Embryonic facial prominence (tissue), 1 donor: Measurements from ENCODE around the gene KRT3.
"Not testable (repeated sequence)": the region's sequence is repeated elsewhere in the genome, so short reads cannot be mapped to it uniquely, and the experiment has no call there.

Experiments used
- DNase-seq: peaks from one replicate; pipeline ENCODE4 v3.0.0-alpha.2; 2016; ENCODE audit errors: extremely low spot score

Gene KRT3

DNA sequence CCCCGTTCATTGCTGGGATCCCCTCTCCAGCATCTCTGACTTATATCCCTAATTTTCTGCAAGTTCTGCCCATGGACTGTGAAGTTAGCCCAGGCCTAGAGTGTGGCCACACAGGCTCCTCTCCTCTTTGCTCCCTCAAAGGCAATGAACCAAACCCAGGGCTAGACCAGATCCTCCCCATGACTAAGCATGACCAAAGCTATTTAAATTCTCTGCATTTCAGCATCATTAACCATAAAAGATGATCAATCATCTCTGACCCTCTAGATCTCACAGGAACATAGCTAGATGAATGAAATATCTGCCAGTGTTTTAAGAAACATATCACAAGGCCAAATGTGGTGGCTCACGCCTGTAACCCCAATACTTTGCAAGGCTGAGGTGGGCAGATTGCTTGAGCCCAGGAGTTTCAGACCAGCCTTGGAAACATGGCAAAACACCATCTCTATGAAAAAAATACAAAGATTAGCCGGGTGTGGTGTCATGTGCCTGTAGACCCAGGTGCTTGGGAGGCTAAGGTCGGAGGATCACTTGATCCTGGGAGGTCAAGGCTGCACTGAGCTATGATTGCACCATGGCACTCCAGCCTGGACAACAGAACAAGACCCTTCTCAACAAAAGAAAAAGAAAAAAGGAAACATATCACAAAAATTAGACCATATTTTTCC, 2.2 kb upstream of the KRT3 start:
- DNase-seq, result no peak

- no peak for DNase-seq
Observed at GRCh38 chr12:52797529-52797894, 1.6 kb upstream of the KRT3 start.

DNA sequence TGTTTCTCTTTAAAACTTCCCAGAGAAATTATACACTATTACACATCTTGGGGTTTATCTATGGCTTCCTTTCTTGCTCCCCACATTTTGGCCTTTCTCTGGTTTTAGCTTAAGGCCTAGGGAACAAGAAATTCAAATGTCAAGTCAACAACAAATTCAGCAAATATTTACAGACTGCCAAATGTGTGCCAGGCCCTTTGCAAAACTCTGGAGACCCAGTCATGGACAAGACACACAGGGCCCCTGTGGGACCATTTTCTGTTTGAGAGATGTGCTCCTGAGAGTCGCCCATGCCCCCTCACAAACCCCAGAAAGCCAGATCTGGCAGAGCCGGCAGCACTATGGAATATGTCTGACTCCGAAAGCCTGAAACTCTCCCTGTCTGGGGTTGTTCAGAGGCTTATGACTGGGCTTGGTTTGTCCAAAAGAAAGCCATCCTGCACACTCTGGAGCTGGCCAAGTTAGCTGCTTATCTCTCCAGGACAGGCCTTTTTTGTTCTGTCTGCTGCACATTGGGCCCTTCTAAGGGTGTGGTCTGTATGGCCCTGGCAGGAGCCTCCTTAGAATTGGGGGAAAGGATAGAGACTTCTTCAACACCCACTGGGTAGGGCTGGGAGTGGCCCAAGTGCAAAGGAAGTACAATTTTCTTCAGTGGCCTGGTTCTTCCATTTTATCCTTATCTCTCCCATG, 1.1 kb upstream of the KRT3 start:
- DNase-seq, result no peak

DNA sequence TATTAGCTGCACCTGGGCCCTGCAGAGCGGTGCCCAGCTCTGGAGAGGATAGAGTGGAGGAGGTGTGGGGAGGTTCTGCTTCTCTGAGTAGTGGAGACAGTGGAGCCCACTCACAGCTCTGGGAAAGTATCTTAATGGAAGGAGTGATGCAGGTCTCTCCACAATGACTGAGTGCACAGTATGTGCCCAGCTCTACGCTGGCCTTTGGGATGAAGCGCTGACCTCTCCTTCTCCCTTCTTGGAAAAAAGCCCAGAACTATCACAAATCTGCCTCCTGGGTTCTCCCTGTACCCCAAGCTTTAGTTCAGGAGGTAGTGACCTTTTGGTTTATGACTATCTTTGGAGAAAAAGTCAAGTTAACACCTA, 495 bp upstream of the KRT3 start:
- DNase-seq, result no peak

DNA sequence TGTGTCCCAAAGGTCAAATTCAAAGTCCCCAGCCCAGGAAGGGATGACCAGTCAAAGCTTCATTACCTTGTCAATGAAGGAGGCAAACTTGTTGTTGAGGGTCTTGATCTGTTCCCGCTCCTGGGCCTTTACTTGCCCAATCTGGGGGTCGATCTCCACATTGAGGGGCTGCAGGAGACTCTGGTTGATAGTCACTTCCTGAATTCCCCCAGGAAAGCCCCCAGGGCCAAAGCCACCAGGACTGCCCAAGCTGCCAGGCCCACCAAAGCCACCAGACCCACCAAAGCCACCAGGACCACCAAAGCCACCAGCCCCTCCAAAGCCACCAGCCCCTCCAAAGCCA, 614 bp downstream of the KRT3 start:
- not testable (repeated sequence) for DNase-seq

GRCh38 chr12:52794479-52795331, 1.2 kb downstream of the KRT3 start:
- no peak for DNase-seq

- no peak for DNase-seq
Observed at GRCh38 chr12:52792185-52793029, 3.5 kb downstream of the KRT3 start.

- no peak for DNase-seq
Observed at GRCh38 chr12:52791271-52792184, 4.4 kb downstream of the KRT3 start.

- DNase-seq, result no peak
Observed at GRCh38 chr12:52790427-52791270, 5.3 kb downstream of the KRT3 start.

GRCh38 chr12:52789637-52790426, 6.1 kb downstream of the KRT3 start:
- no peak for DNase-seq

- DNase-seq, result no peak
Observed at GRCh38 chr12:52788876-52789636, 6.9 kb downstream of the KRT3 start.

GRCh38 chr12:52788192-52788875, 7.6 kb downstream of the KRT3 start:
- DNase-seq, result no peak

- no peak for DNase-seq
Observed at GRCh38 chr12:52787324-52788191, 8.4 kb downstream of the KRT3 start.

- no peak for DNase-seq
Observed at GRCh38 chr12:52784909-52785308, 11.0 kb downstream of the KRT3 start.

GRCh38 chr12:52783563-52784316, 12.2 kb downstream of the KRT3 start:
- no peak for DNase-seq

DNA sequence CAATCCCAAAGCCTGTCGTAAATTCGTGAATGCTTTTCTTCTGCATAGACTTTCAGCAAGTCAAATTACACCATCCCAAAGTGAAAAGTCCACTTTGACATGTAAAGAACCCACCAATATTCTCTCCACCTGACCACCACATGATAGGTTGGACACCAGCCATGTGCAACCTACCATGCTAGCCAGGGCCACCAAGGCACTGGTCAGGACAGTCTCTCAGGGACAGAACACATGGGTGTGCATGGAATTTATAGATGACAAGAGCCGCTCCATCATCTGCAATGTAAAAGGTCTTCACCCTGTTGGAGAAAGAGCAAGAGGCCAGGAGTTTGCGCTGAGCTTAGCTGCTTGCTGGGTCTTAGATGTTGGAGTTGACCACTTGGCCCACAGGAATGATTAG, 13.4 kb downstream of the KRT3 start:
- DNase-seq, result no peak
